SU-DHL-6 (cell line): ENCODE measurements around the gene ACSM6.

Experiments used
- CTCF ChIP-seq: fragments of 200-600 bp; sonication (generic); IDR thresholded peaks from one replicate; pipeline ENCODE4 v1.5.1; 2017; ENCODE audit warnings: antibody characterized with exemption, mild to moderate bottlenecking, low read length, moderate library complexity; ENCODE audit not compliant: insufficient read depth, poor library complexity, severe bottlenecking
- EZH2phosphoT487 ChIP-seq: fragments of 200-600 bp; sonication (generic), shearing (Covaris generic); conservative IDR thresholded peaks from 2 replicates; pipeline ENCODE4 v1.6.1; 2018; ENCODE audit warnings: mild to moderate bottlenecking, antibody characterized with exemption, low read length, moderate library complexity, mixed read lengths

DNA sequence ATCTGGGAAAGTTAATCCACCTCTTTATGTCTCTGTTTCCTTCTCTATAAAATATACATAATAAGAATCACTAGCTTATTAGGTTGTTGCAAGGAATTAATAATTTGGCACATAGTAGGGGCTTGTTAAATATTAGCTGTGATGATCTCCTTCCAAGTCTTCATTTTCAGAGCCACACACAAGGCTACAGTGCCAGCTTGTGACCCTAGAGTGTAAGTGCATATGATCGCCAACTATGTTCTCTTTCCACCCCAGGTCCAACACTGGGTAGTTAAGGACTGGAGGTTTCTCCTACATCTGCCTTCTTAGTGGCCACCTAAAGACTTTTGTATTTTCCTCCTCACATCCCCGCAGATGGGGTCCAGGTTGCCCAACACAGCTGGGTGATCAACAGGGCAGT is 17.9 kb upstream of the ACSM6 start:
- no peak for TF ChIP-seq CTCF
- TF ChIP-seq EZH2phosphoT487 = no peak
